Activated CD8-positive, alpha-beta T cell treated with anti-CD3 and anti-CD28 coated beads for 36 hours (primary cell): ENCODE measurements around the gene CYBC1. TPM values are rescaled to one million over a fixed set of nuclear protein-coding genes. Genes with fewer than 3 reads are reported as not detected.

Experiments
- ATAC-seq: fragments of 200-7000 bp; cut with Tn5 transposase; one replicate; pipeline ENCODE4 v1.10.0; 2021; ENCODE audit warnings: mild to moderate bottlenecking, moderate library complexity
- CTCF ChIA-PET: fragments of 350-600 bp; sonication (Branson Sonifier 250); formaldehyde crosslinking; loops from one replicate; lab custom pipeline; 2021; ENCODE audit warnings: antibody characterized with exemption; lab: Charles Lee
- POLR2A ChIA-PET: fragments of 350-600 bp; sonication (Branson Sonifier 250); formaldehyde crosslinking; loops from one replicate; lab custom pipeline; 2021; ENCODE audit warnings: antibody characterized with exemption; lab: Charles Lee
- DNase-seq: peaks from one replicate; pipeline ENCODE4 v3.0.0-alpha.2; 2020
- H3K27ac Mint-ChIP-seq: one replicate; pipeline ENCODE4 v1.8.0; 2021; ENCODE audit warnings: mild to moderate bottlenecking, mixed read lengths
- H3K27me3 Mint-ChIP-seq: one replicate; pipeline ENCODE4 v1.8.0; 2021; ENCODE audit warnings: mixed read lengths
- H3K36me3 Mint-ChIP-seq: one replicate; pipeline ENCODE4 v1.8.0; 2021; ENCODE audit warnings: low read depth, mixed read lengths
- H3K4me1 Mint-ChIP-seq: one replicate; pipeline ENCODE4 v1.8.0; 2021; ENCODE audit warnings: low read depth, mixed read lengths
- H3K4me3 Mint-ChIP-seq: one replicate; pipeline ENCODE4 v1.8.0; 2021; ENCODE audit warnings: mild to moderate bottlenecking, moderate library complexity, mixed read lengths
- H3K9me3 Mint-ChIP-seq: one replicate; pipeline ENCODE4 v1.8.0; 2021; ENCODE audit warnings: mixed read lengths
- CTCF ChIP-seq: fragments of 200-600 bp; IDR thresholded peaks from one replicate; pipeline ENCODE4 v1.8.0; 2022; ENCODE audit warnings: antibody characterized with exemption, mild to moderate bottlenecking
- intact Hi-C: fragments of 100-400 bp; cut with micrococcal nuclease; formaldehyde crosslinking; loops from one replicate; pipeline ENCODE4 v1.10.0; 2022
- total RNA-seq, 2 experiments: library from RNA; stranded (reverse); gene quantifications; one replicate each; pipeline ENCODE4 v1.2.3, GENCODE V29; 2021

Gene CYBC1
- total RNA-seq, 2 experiments from 2014 or later: 189 to 192 TPM

- Mint-ChIP-seq H3K4me1 (peaks cover 18% of the 10 kb centered on the region), H3K27ac (no peak overlapping the region), H3K36me3 (peaks cover 11% of the 10 kb centered on the region), H3K4me3 (no peak overlapping the region), H3K9me3 (no peaks in the 10 kb centered on the region), H3K27me3 (no peaks in the 10 kb centered on the region)
- ATAC-seq: no peak
- POLR2A ChIA-PET: no interaction called here
- no peak for TF ChIP-seq CTCF
- intact Hi-C loops: loop anchor here (5.0 kb wide), 1 partner anchor 59 kb away; no protein-coding TSS in a partner anchor
- CTCF ChIA-PET: interaction anchor here (0.8 kb wide), 1 partner anchor 8 kb away, joined by 3 read pairs; no protein-coding TSS in a partner anchor
- DNase-seq: no peak
Measured at GRCh38 chr17:82411396-82412053, 39.0 kb downstream of the CYBC1 start.

DNA sequence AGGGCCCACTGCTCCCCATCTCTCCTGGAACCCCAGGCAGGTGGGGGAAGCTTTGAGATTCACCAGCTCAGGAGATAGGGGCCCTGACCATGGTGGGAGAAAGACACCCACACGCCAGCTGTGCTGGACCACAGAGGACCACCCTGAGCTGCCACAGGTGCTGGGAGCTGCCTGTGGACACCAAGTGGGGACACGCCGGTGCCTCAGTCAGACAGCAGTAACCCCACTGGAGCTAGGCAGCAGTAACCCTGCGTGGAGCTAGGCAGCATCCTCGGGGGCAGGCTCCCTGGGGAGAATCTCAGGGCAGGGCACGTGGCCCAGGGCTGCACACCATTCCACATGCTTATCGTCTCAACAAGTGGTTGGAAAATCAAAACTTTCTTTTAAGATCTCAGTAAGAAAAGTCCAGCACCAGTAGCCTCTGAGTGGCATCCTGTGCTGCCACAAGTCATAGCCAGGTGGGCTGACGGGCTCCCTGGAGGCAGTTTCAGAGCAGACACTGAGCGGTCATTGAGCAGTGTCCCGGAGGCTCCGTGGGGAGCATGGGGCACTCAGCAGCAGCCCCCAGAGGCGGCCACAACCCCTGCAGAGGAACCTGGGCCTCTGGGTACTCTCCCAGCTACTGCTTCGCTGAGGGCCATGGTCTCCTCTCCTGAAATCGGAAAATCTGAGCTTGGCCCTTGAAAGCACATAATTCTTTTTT is 40.4 kb downstream of the CYBC1 start:
- no peak for DNase-seq
- no peaks in the 10 kb centered on the region for H3K9me3 Mint-ChIP-seq
- H3K4me3 Mint-ChIP-seq: no peak overlapping the region
- no peak for ATAC-seq
- no peak overlapping the region for H3K27ac Mint-ChIP-seq
- CTCF ChIA-PET: interaction anchor here (0.8 to 1.7 kb wide), 4 partner anchors 9 to 59 kb away, joined by 3 to 4 read pairs (median 4); no protein-coding TSS in a partner anchor
- intact Hi-C loops: loop anchor here (5.0 kb wide), 1 partner anchor 58 kb away; no protein-coding TSS in a partner anchor
- no peaks in the 10 kb centered on the region for H3K27me3 Mint-ChIP-seq
- POLR2A ChIA-PET: interaction anchor here (0.6 to 0.8 kb wide), 3 partner anchors 33 to 187 kb away, joined by 3 read pairs; no protein-coding TSS in a partner anchor
- peaks cover 13% of the 10 kb centered on the region for H3K4me1 Mint-ChIP-seq
- peaks cover 13% of the 10 kb centered on the region for H3K36me3 Mint-ChIP-seq
- no peak for TF ChIP-seq CTCF

GRCh38 chr17:82408938-82409318 is 41.6 kb downstream of the CYBC1 start:
- H3K9me3 Mint-ChIP-seq: no peaks in the 10 kb centered on the region
- no peak for ATAC-seq

DNA sequence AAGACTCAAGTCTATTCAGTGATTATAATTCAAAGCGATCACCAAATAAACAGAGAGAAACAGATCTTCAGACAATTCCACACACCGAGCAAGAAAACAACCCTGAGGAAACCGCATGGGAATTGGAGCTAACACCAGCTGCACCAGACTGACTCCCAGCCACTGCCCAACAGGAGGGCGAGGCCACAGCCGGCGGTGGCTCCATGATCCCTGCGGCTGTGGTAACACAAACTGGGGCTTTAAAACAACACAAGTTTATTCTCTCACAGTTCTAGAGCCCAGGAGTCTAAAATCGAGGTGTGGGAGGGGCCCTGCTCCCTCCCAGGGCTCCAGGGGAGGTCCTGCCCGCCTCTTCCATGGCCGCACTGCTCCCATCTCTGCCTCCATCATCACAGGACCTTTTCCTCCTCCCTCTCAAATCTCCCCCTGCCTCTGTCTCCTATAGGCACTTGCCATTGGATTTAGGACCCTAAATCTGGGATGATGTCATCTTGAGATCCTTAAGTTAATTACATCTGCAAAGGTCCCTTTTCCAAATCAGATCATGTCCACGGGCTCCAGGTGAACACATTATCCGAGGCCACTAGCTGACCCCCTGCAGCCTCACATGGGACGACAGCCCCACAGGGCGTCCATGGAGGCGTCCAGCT is 42.1 kb downstream of the CYBC1 start:
- no peak for ATAC-seq
- no peak overlapping the region for H3K27ac Mint-ChIP-seq
- no peaks in the 10 kb centered on the region for H3K27me3 Mint-ChIP-seq
- no peak overlapping the region for H3K4me3 Mint-ChIP-seq
- intact Hi-C loops: no loop called here
- H3K4me1 Mint-ChIP-seq: peaks cover 6% of the 10 kb centered on the region
- no peak for DNase-seq
- no peaks in the 10 kb centered on the region for H3K9me3 Mint-ChIP-seq
- CTCF ChIA-PET: interaction anchor here (1.1 to 1.7 kb wide), 4 partner anchors 9 to 57 kb away, joined by 3 to 4 read pairs (median 3); partner anchors contain the start of gene HEXD
- POLR2A ChIA-PET: no interaction called here
- TF ChIP-seq CTCF: no peak
- H3K36me3 Mint-ChIP-seq: peaks cover 13% of the 10 kb centered on the region

More at GRCh38 chr17:82408938-82409318, 41.6 kb downstream of the CYBC1 start:
- ChIA-PET CTCF (interaction anchor here (1.1 to 1.7 kb wide), 4 partner anchors 9 to 58 kb away, joined by 3 to 4 read pairs (median 3); partner anchors contain the start of gene HEXD), POLR2A (no interaction called here)
- H3K27me3 Mint-ChIP-seq: no peaks in the 10 kb centered on the region
- no peak for DNase-seq
- no peak overlapping the region for H3K4me3 Mint-ChIP-seq
- peaks cover 6% of the 10 kb centered on the region for H3K4me1 Mint-ChIP-seq
- no peak overlapping the region for H3K27ac Mint-ChIP-seq
- H3K36me3 Mint-ChIP-seq: peaks cover 10% of the 10 kb centered on the region
- TF ChIP-seq CTCF: no peak
- intact Hi-C loops: no loop called here
